T-helper 2 cell treated with Interferon-gamma antibody and Interleukin-4, amounts not matched to agents 5 μg/mL and 100 μg/mL, for 36 hours (primary cell): ENCODE results near the gene E4F1.

Experiments used
- DNase-seq: peaks from one replicate; pipeline ENCODE4 v3.0.0; 2021; ENCODE audit warnings: low spot score
- H3K27ac Mint-ChIP-seq: one replicate; pipeline ENCODE4 v1.8.0; 2021; ENCODE audit warnings: mild to moderate bottlenecking, mixed read lengths
- H3K27me3 Mint-ChIP-seq: one replicate; pipeline ENCODE4 v1.8.0; 2021; ENCODE audit warnings: low read depth, mixed read lengths
- H3K36me3 Mint-ChIP-seq: one replicate; pipeline ENCODE4 v1.8.0; 2021; ENCODE audit warnings: low read depth, mixed read lengths
- H3K4me1 Mint-ChIP-seq: one replicate; pipeline ENCODE4 v1.8.0; 2021; ENCODE audit warnings: low read depth, mixed read lengths
- H3K4me3 Mint-ChIP-seq: one replicate; pipeline ENCODE4 v1.8.0; 2022; ENCODE audit warnings: mild to moderate bottlenecking, moderate library complexity, mixed read lengths
- H3K9me3 Mint-ChIP-seq: one replicate; pipeline ENCODE4 v1.8.0; 2021; ENCODE audit warnings: mixed read lengths

The E4F1 gene

GRCh38 chr16:2206420-2206779 lies 17.0 kb upstream of the E4F1 start:
- no peak for DNase-seq
- Mint-ChIP-seq H3K36me3 (peaks cover 13% of the 10 kb centered on the region), H3K27ac (peak overlapping the region; percentile 80), H3K9me3 (no peaks in the 10 kb centered on the region), H3K27me3 (peaks cover 5% of the 10 kb centered on the region), H3K4me3 (peak overlapping the region; percentile 84), H3K4me1 (peaks cover 7% of the 10 kb centered on the region)

- Mint-ChIP-seq H3K9me3 (no peaks in the 10 kb centered on the region), H3K4me1 (peaks cover 7% of the 10 kb centered on the region), H3K36me3 (peaks cover 13% of the 10 kb centered on the region), H3K27ac (peak overlapping the region; percentile 0), H3K4me3 (peak overlapping the region; percentile 84), H3K27me3 (peaks cover 3% of the 10 kb centered on the region)
- DNase-seq: no peak
Measured at GRCh38 chr16:2206780-2207433, 16.5 kb upstream of the E4F1 start.

- H3K4me1 Mint-ChIP-seq: peaks cover 13% of the 10 kb centered on the region
- no peaks in the 10 kb centered on the region for H3K9me3 Mint-ChIP-seq
- peak overlapping the region; percentile 64 for H3K4me3 Mint-ChIP-seq
- peak overlapping the region; percentile 0 for H3K27ac Mint-ChIP-seq
- DNase-seq: no peak
- H3K27me3 Mint-ChIP-seq: no peaks in the 10 kb centered on the region
- peaks cover 16% of the 10 kb centered on the region for H3K36me3 Mint-ChIP-seq
Measured at GRCh38 chr16:2207872-2208271, 15.5 kb upstream of the E4F1 start.

GRCh38 chr16:2208308-2208707 lies 15.1 kb upstream of the E4F1 start:
- H3K36me3 Mint-ChIP-seq: peaks cover 17% of the 10 kb centered on the region
- H3K27me3 Mint-ChIP-seq: no peaks in the 10 kb centered on the region
- H3K27ac Mint-ChIP-seq: no peak overlapping the region
- no peak overlapping the region for H3K4me3 Mint-ChIP-seq
- no peaks in the 10 kb centered on the region for H3K9me3 Mint-ChIP-seq
- H3K4me1 Mint-ChIP-seq: peaks cover 16% of the 10 kb centered on the region
- DNase-seq: no peak

- H3K4me3 Mint-ChIP-seq: no peak overlapping the region
- H3K36me3 Mint-ChIP-seq: peaks cover 20% of the 10 kb centered on the region
- H3K27ac Mint-ChIP-seq: no peak overlapping the region
- peaks cover 19% of the 10 kb centered on the region for H3K4me1 Mint-ChIP-seq
- H3K27me3 Mint-ChIP-seq: no peaks in the 10 kb centered on the region
- H3K9me3 Mint-ChIP-seq: no peaks in the 10 kb centered on the region
- DNase-seq: no peak
Measured at GRCh38 chr16:2208772-2209171, 14.6 kb upstream of the E4F1 start.

GRCh38 chr16:2209258-2210008 lies 14.0 kb upstream of the E4F1 start:
- H3K36me3 Mint-ChIP-seq: peaks cover 20% of the 10 kb centered on the region
- no peak overlapping the region for H3K4me3 Mint-ChIP-seq
- H3K27ac Mint-ChIP-seq: no peak overlapping the region

GRCh38 chr16:2210009-2210332 lies 13.4 kb upstream of the E4F1 start:
- Mint-ChIP-seq H3K4me1 (peaks cover 14% of the 10 kb centered on the region), H3K27me3 (no peaks in the 10 kb centered on the region), H3K27ac (no peak overlapping the region), H3K9me3 (no peaks in the 10 kb centered on the region), H3K4me3 (no peak overlapping the region), H3K36me3 (peaks cover 20% of the 10 kb centered on the region)
- DNase-seq: no peak

More at GRCh38 chr16:2209258-2210008, 14.0 kb upstream of the E4F1 start:
- no peaks in the 10 kb centered on the region for H3K9me3 Mint-ChIP-seq
- no peaks in the 10 kb centered on the region for H3K27me3 Mint-ChIP-seq
- no peak for DNase-seq
- H3K4me1 Mint-ChIP-seq: peaks cover 18% of the 10 kb centered on the region

GRCh38 chr16:2210386-2211365 lies 12.7 kb upstream of the E4F1 start, which contains the start of gene BRICD5:
Gene BRICD5, minus strand, starts transcription at chr16:2210863. Its CDS starts 30 bp downstream, at chr16:2210833.
- Mint-ChIP-seq H3K27ac (no peak within 1 kb of the TSS), H3K9me3 (no peaks in the 10 kb centered on the region), H3K4me1 (peaks cover 15% of the 10 kb centered on the region), H3K36me3 (peaks cover 20% of the 10 kb centered on the region), H3K4me3 (no peak within 1 kb of the TSS), H3K27me3 (no peaks in the 10 kb centered on the region)
- no peak for DNase-seq

GRCh38 chr16:2211923-2212347 lies 11.5 kb upstream of the E4F1 start:
- peaks cover 12% of the 10 kb centered on the region for H3K4me1 Mint-ChIP-seq
- no peaks in the 10 kb centered on the region for H3K9me3 Mint-ChIP-seq
- peaks cover 19% of the 10 kb centered on the region for H3K36me3 Mint-ChIP-seq
- no peaks in the 10 kb centered on the region for H3K27me3 Mint-ChIP-seq
- DNase-seq: no peak
- peak overlapping the region; percentile 48 for H3K4me3 Mint-ChIP-seq
- H3K27ac Mint-ChIP-seq: peak overlapping the region; percentile 21

- H3K4me3 Mint-ChIP-seq: peak overlapping the region; percentile 79
Measured at GRCh38 chr16:2212362-2213324, 10.7 kb upstream of the E4F1 start.

GRCh38 chr16:2213817-2214718 lies 9.3 kb upstream of the E4F1 start:
- Mint-ChIP-seq H3K27me3 (no peaks in the 10 kb centered on the region), H3K4me1 (peaks cover 12% of the 10 kb centered on the region), H3K27ac (peak overlapping the region; percentile 65), H3K9me3 (no peaks in the 10 kb centered on the region), H3K36me3 (peaks cover 11% of the 10 kb centered on the region), H3K4me3 (peak overlapping the region; percentile 79)
- DNase-seq: peak; percentile 42

More at GRCh38 chr16:2212362-2213324, 10.7 kb upstream of the E4F1 start:
- no peak for DNase-seq
- Mint-ChIP-seq H3K27me3 (no peaks in the 10 kb centered on the region), H3K4me1 (peaks cover 12% of the 10 kb centered on the region), H3K36me3 (peaks cover 15% of the 10 kb centered on the region), H3K27ac (peak overlapping the region; percentile 65), H3K9me3 (no peaks in the 10 kb centered on the region)

GRCh38 chr16:2214719-2214968 lies 8.7 kb upstream of the E4F1 start, which contains the start of gene PGP:
Gene PGP, minus strand, starts transcription at chr16:2214840. Its CDS starts 63 bp downstream, at chr16:2214777.
- Mint-ChIP-seq H3K36me3 (peaks cover 11% of the 10 kb centered on the region), H3K4me3 (peak within 1 kb of the TSS; percentile 88), H3K27ac (peak within 1 kb of the TSS; percentile 92), H3K4me1 (peaks cover 12% of the 10 kb centered on the region), H3K9me3 (no peaks in the 10 kb centered on the region), H3K27me3 (no peaks in the 10 kb centered on the region)
- DNase-seq: no peak
